ENCODE measurements around the gene SIK3.

Gene SIK3

GRCh38 chr11:116829525-116830183 lies 268.6 kb downstream of the SIK3 start, which contains the start of gene APOC3:
Gene APOC3 (plus strand): TSS chr11:116829907. CDS start chr11:116830583, 676 bp downstream.
- DNase-seq = no peak
- Histone ChIP-seq H3K27me3 (ENCODE audit: insufficient read depth, low read length, poor library complexity) (no peaks in the 10 kb centered on the region), H3K4me2 (ENCODE audit: insufficient read depth, low read length) (no peak within 1 kb of the TSS), H3K4me3 (ENCODE audit: low read depth in 1 of 2, low read length in 2 of 2) (no peak within 1 kb of the TSS), H3K27ac (ENCODE audit: low read length) (no peak within 1 kb of the TSS), H3K9me3 (ENCODE audit: insufficient read depth, low read length, severe bottlenecking) (no peaks in the 10 kb centered on the region), H3K79me2 (ENCODE audit: insufficient read depth, low read length) (no peaks in the 10 kb centered on the region), H3K9ac (ENCODE audit: low read depth, low read length) (no peak within 1 kb of the TSS), H3K36me3 (ENCODE audit: insufficient read depth, low read length) (no peaks in the 10 kb centered on the region), H3K4me1 (ENCODE audit: insufficient read depth, low read length) (peaks cover under 1% of the 10 kb centered on the region; the same call in 1 of the 2 replicates), H2AFZ (ENCODE audit: low read depth, low read length) (no peak within 1 kb of the TSS), H4K20me1 (ENCODE audit: insufficient read depth, low read length) (no peaks in the 10 kb centered on the region)
- TF ChIP-seq CTCF (IDR thresholded peaks at IDR 0.05; ENCODE audit: borderline replicate concordance, extremely low read depth, low read length, poor library complexity, severe bottlenecking) (no peak), EZH2 (IDR thresholded peaks at IDR 0.05; ENCODE audit: borderline replicate concordance, low read depth, low read length, severe bottlenecking) (no peak)
- ATAC-seq (ENCODE audit: insufficient read depth, low read depth) = no peak

GRCh38 chr11:116828632-116829524 lies 269.4 kb downstream of the SIK3 start:
- Histone ChIP-seq H3K27me3 (ENCODE audit: insufficient read depth, low read length, poor library complexity) (no peaks in the 10 kb centered on the region), H3K9me3 (ENCODE audit: insufficient read depth, low read length, severe bottlenecking) (no peaks in the 10 kb centered on the region), H3K4me3 (ENCODE audit: low read depth in 1 of 2, low read length in 2 of 2) (no peak overlapping the region), H3K27ac (ENCODE audit: low read length) (no peak overlapping the region), H2AFZ (ENCODE audit: low read depth, low read length) (no peak overlapping the region), H3K79me2 (ENCODE audit: insufficient read depth, low read length) (no peaks in the 10 kb centered on the region), H3K4me2 (ENCODE audit: insufficient read depth, low read length) (no peak overlapping the region), H3K4me1 (ENCODE audit: insufficient read depth, low read length) (no peaks in the 10 kb centered on the region), H4K20me1 (ENCODE audit: insufficient read depth, low read length) (no peaks in the 10 kb centered on the region), H3K36me3 (ENCODE audit: insufficient read depth, low read length) (no peaks in the 10 kb centered on the region), H3K9ac (ENCODE audit: low read depth, low read length) (no peak overlapping the region)
- ATAC-seq (ENCODE audit: insufficient read depth, low read depth) (no peak), DNase-seq (no peak)
- TF ChIP-seq EZH2 (IDR thresholded peaks at IDR 0.05; ENCODE audit: borderline replicate concordance, low read depth, low read length, severe bottlenecking) = no peak
- TF ChIP-seq CTCF (IDR thresholded peaks at IDR 0.05; ENCODE audit: borderline replicate concordance, extremely low read depth, low read length, poor library complexity, severe bottlenecking) = no peak

GRCh38 chr11:116827461-116827860 lies 270.8 kb downstream of the SIK3 start:
- ATAC-seq (ENCODE audit: insufficient read depth, low read depth) = no peak
- Histone ChIP-seq H4K20me1 (ENCODE audit: insufficient read depth, low read length) (no peaks in the 10 kb centered on the region), H3K27ac (ENCODE audit: low read length) (no peak overlapping the region), H3K4me3 (ENCODE audit: low read depth in 1 of 2, low read length in 2 of 2) (no peak overlapping the region), H3K4me1 (ENCODE audit: insufficient read depth, low read length) (no peaks in the 10 kb centered on the region), H3K79me2 (ENCODE audit: insufficient read depth, low read length) (no peaks in the 10 kb centered on the region), H2AFZ (ENCODE audit: low read depth, low read length) (no peak overlapping the region), H3K4me2 (ENCODE audit: insufficient read depth, low read length) (no peak overlapping the region), H3K27me3 (ENCODE audit: insufficient read depth, low read length, poor library complexity) (no peaks in the 10 kb centered on the region), H3K9ac (ENCODE audit: low read depth, low read length) (no peak overlapping the region), H3K36me3 (ENCODE audit: insufficient read depth, low read length) (no peaks in the 10 kb centered on the region), H3K9me3 (ENCODE audit: insufficient read depth, low read length, severe bottlenecking) (no peaks in the 10 kb centered on the region)
- TF ChIP-seq CTCF (IDR thresholded peaks at IDR 0.05; ENCODE audit: borderline replicate concordance, extremely low read depth, low read length, poor library complexity, severe bottlenecking) (no peak), EZH2 (IDR thresholded peaks at IDR 0.05; ENCODE audit: borderline replicate concordance, low read depth, low read length, severe bottlenecking) (no peak)
- DNase-seq = no peak
